ENCODE results near the gene BPHL. TPM values are rescaled to one million over a fixed set of nuclear protein-coding genes. Genes with fewer than 3 reads are reported as not detected.
"Not testable (repeated sequence)": the region's sequence is repeated elsewhere in the genome, so short reads cannot be mapped to it uniquely, and the experiment has no call there.

BPHL gene
- total and polyA plus RNA-seq, 7 donors, result 8.6 to 28.9 (median 11.0) TPM

DNA sequence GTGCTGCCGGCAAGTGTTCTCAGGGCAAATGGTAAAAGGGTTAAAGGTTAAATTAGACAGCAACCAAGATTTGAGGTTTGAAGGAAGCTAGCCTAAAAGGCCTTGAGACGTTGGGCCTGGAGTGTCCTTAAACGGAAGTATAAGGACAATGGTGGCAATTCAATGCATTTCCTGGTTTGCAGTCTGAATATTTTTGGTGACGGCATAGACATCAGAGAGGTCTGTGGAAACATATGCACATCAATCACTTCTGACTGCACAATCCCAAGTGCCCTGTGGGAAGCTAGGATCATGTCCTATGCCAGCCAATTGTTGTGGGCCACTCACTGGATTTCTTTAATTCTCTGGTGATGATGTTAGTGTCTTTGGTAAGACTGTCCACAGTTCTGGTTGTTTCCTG, 64.6 kb downstream of the BPHL start:
- Histone ChIP-seq H3K27ac (no peak overlapping the region), H3K36me3 (no peaks in the 10 kb centered on the region), H3K9me3 (no peaks in the 10 kb centered on the region), H3K27me3 (no peaks in the 10 kb centered on the region), H3K4me3 (no peak overlapping the region), H3K4me1 (no peaks in the 10 kb centered on the region)
- DNase-seq, result no peak
- TF ChIP-seq, protein P1, sequence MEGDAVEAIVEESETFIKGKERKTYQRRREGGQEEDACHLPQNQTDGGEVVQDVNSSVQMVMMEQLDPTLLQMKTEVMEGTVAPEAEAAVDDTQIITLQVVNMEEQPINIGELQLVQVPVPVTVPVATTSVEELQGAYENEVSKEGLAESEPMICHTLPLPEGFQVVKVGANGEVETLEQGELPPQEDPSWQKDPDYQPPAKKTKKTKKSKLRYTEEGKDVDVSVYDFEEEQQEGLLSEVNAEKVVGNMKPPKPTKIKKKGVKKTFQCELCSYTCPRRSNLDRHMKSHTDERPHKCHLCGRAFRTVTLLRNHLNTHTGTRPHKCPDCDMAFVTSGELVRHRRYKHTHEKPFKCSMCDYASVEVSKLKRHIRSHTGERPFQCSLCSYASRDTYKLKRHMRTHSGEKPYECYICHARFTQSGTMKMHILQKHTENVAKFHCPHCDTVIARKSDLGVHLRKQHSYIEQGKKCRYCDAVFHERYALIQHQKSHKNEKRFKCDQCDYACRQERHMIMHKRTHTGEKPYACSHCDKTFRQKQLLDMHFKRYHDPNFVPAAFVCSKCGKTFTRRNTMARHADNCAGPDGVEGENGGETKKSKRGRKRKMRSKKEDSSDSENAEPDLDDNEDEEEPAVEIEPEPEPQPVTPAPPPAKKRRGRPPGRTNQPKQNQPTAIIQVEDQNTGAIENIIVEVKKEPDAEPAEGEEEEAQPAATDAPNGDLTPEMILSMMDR (IDR thresholded peaks at IDR 0.05), result no peak
- TF ChIP-seq EP300 (IDR thresholded peaks at IDR 0.05) (no peak), POLR2AphosphoS5 (IDR thresholded peaks at IDR 0.05) (no peak), POLR2A (IDR thresholded peaks at IDR 0.05) (no peak)
- intact Hi-C loops (cut with DNase I), result no loop called here
- WGBS, 2 donors, result 78 to 84% methylated on average over 4 of the region's 4 CpGs

GRCh38 chr6:3186974-3187382, 68.5 kb downstream of the BPHL start:
- no peaks in the 10 kb centered on the region for H3K27me3 ChIP-seq
- 92 to 95% methylated on average over 3 of the region's 3 CpGs for WGBS, 2 donors

GRCh38 chr6:3188262-3188661, 69.8 kb downstream of the BPHL start:
- WGBS, 2 donors, result 76 to 80% methylated on average over 7 of the region's 7 CpGs
- H3K27me3 ChIP-seq, result no peaks in the 10 kb centered on the region
- no peak for DNase-seq
- no peak overlapping the region for H3K4me3 ChIP-seq
- TF ChIP-seq EP300 (IDR thresholded peaks at IDR 0.05) (no peak), POLR2A (IDR thresholded peaks at IDR 0.05) (no peak), POLR2AphosphoS5 (IDR thresholded peaks at IDR 0.05) (no peak)
- TF ChIP-seq, protein P1 (IDR thresholded peaks at IDR 0.05), result no peak
- no peaks in the 10 kb centered on the region for H3K36me3 ChIP-seq
- H3K4me1 ChIP-seq, result no peaks in the 10 kb centered on the region
- H3K27ac ChIP-seq, result no peak overlapping the region
- no peaks in the 10 kb centered on the region for H3K9me3 ChIP-seq
- intact Hi-C loops (cut with DNase I), result no loop called here

More at GRCh38 chr6:3186974-3187382, 68.5 kb downstream of the BPHL start:
- no peaks in the 10 kb centered on the region for H3K9me3 ChIP-seq
- H3K4me1 ChIP-seq, result no peaks in the 10 kb centered on the region
- no peak overlapping the region for H3K4me3 ChIP-seq
- H3K36me3 ChIP-seq, result no peaks in the 10 kb centered on the region
- DNase-seq, result no peak
- no peak overlapping the region for H3K27ac ChIP-seq
- TF ChIP-seq POLR2A (IDR thresholded peaks at IDR 0.05) (no peak), EP300 (IDR thresholded peaks at IDR 0.05) (no peak), POLR2AphosphoS5 (IDR thresholded peaks at IDR 0.05) (no peak)
- TF ChIP-seq, protein P1 (IDR thresholded peaks at IDR 0.05), result no peak
- intact Hi-C loops (cut with DNase I), result no loop called here

GRCh38 chr6:3189192-3189591, 70.7 kb downstream of the BPHL start:
- H3K4me3 ChIP-seq; H3K27me3 ChIP-seq; H3K36me3 ChIP-seq; H3K9me3 ChIP-seq; intact Hi-C loops (cut with DNase I); H3K27ac ChIP-seq; DNase-seq; H3K4me1 ChIP-seq: not testable (repeated sequence)
- 86 to 91% methylated on average over 10 of the region's 10 CpGs for WGBS, 2 donors

- 62 to 84% methylated on average over 4 of the region's 4 CpGs for WGBS, 2 donors
- intact Hi-C loops (cut with DNase I), result no loop called here
- Histone ChIP-seq H3K27me3 (no peaks in the 10 kb centered on the region), H3K36me3 (no peaks in the 10 kb centered on the region), H3K4me3 (no peak overlapping the region), H3K27ac (no peak overlapping the region), H3K4me1 (no peaks in the 10 kb centered on the region), H3K9me3 (no peaks in the 10 kb centered on the region)
- DNase-seq, result no peak
- TF ChIP-seq, protein P1 (IDR thresholded peaks at IDR 0.05), result no peak
- no peak for TF ChIP-seq POLR2A (IDR thresholded peaks at IDR 0.05)
- no peak for TF ChIP-seq POLR2AphosphoS5 (IDR thresholded peaks at IDR 0.05)
- no peak for TF ChIP-seq EP300 (IDR thresholded peaks at IDR 0.05)
These were observed 71.5 kb downstream of the BPHL start for GRCh38 chr6:3190056-3190455.

Data from sigmoid colon (tissue), 7 donors.